GM04503 (cell line): ENCODE results near the gene MYH7B.

ENCODE experiments used
- DNase-seq: peaks from one replicate; pipeline ENCODE4 v3.0.0-alpha.2; 2012; ENCODE audit warnings: low read depth

MYH7B gene

GRCh38 chr20:34992751-34993417 is 37.2 kb downstream of the MYH7B start:
- no peak for DNase-seq

GRCh38 chr20:34993941-34994508 is 38.4 kb downstream of the MYH7B start:
- DNase-seq: no peak

- DNase-seq: no peak
These were observed 39.0 kb downstream of the MYH7B start for GRCh38 chr20:34994509-34995131.

GRCh38 chr20:34995192-34995591 is 39.5 kb downstream of the MYH7B start:
- no peak for DNase-seq

- no peak for DNase-seq
These were observed 40.0 kb downstream of the MYH7B start for GRCh38 chr20:34995696-34996095.

GRCh38 chr20:34996243-34997028 is 40.8 kb downstream of the MYH7B start:
- no peak for DNase-seq

GRCh38 chr20:34997131-34997561 is 41.5 kb downstream of the MYH7B start:
- DNase-seq: no peak

- DNase-seq: no peak
These were observed 42.1 kb downstream of the MYH7B start for GRCh38 chr20:34997774-34998173.

- DNase-seq: no peak
These were observed 42.8 kb downstream of the MYH7B start for GRCh38 chr20:34998331-34998950.

- DNase-seq: no peak
These were observed 43.4 kb downstream of the MYH7B start for GRCh38 chr20:34999021-34999451.

- DNase-seq: no peak
These were observed 44.1 kb downstream of the MYH7B start for GRCh38 chr20:34999782-35000181.

GRCh38 chr20:35000311-35000921 is 44.7 kb downstream of the MYH7B start:
- DNase-seq: no peak

GRCh38 chr20:35000922-35001595 is 45.4 kb downstream of the MYH7B start:
- no peak for DNase-seq

- no peak for DNase-seq
These were observed 46.1 kb downstream of the MYH7B start for GRCh38 chr20:35001596-35002362.

GRCh38 chr20:35002426-35003210 is 47.0 kb downstream of the MYH7B start:
- no peak for DNase-seq

GRCh38 chr20:35003211-35004031 is 47.8 kb downstream of the MYH7B start:
- DNase-seq: no peak

- no peak for DNase-seq
These were observed 48.5 kb downstream of the MYH7B start for GRCh38 chr20:35004051-35004725.
